HG03439 (cell line): ENCODE results near the gene ECT2L.

Experiments used
- ATAC-seq: cut with Tn5 transposase; IDR thresholded peaks from one replicate; pipeline ENCODE4 v1.9.1; 2021; ENCODE audit warnings: mild to moderate bottlenecking, moderate library complexity; ENCODE audit not compliant: unreplicated experiment

ECT2L gene, protein sequence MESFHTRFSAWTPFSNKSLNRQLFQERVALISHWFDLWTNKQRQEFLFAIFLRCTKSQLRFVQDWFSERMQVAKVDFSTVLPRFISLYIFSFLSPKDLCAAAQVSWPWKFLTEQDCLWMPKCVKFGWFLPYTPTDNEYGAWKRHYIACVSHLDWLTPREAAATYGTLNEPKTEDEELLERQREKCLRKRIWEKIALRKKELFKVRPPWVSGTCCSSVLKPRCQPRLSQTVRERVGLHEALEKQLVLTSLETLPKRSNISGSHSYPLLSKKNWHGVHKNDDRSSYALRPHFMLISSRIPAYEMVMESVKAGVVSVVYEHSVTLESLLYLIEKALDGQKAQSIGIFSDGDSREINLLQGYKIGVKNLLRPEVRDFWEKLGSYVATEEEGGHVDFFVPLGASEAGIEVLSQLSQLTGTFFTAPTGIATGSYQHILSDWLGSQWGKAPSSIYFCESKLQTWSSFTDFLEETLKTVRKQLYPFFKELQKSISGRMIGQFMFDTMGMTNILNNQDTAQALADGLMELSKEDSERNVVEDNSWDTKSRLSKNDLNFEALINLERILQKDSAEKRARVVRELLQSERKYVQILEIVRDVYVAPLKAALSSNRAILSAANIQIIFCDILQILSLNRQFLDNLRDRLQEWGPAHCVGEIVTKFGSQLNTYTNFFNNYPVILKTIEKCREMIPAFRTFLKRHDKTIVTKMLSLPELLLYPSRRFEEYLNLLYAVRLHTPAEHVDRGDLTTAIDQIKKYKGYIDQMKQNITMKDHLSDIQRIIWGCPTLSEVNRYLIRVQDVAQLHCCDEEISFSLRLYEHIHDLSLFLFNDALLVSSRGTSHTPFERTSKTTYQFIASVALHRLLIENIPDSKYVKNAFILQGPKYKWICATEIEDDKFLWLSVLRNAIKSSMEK

DNA sequence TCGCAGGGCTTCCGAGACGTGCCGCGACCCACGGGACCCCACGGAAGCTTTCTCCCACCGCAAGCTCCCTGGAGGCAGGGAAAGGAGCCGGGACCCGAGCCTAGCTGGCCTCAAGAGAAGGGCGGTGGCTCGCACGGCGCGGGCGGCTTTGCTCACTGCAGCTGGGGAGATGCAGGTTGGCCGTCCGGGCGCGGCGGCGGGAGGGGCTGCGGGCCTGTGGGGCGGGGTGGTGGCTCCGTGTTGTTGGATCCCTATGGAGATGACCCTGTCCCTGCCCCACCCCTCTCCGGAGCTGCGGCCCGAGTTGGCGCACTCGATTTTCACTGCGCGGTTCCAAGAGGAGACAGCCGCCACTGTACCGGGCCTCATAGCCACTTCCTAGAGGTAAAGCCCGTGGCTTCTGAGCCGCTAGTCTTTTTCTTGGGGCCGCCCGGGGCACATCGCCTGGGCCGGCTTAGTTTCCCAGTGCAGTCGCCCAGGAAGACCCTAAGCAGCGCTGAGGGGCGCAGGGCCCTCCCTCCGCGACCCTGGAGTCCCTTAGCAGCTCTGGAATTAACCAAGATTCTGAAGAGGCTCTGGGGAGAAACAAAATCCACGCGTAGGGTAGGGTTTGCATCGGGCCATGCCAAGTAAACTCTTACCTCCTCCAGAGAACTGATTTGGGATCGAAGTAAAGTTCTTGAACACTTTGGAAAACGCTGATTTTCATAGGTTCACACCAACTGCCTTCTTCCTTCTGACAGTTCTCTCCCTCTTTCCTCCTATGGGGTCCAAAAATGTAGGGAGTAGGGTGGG is at the start of gene ECT2L:
TSS of gene ECT2L (plus strand) at position 279 of the 795 bp plus-strand sequence. CDS start 17,188 bp downstream, outside the sequence.
- ATAC-seq: no peak

DNA sequence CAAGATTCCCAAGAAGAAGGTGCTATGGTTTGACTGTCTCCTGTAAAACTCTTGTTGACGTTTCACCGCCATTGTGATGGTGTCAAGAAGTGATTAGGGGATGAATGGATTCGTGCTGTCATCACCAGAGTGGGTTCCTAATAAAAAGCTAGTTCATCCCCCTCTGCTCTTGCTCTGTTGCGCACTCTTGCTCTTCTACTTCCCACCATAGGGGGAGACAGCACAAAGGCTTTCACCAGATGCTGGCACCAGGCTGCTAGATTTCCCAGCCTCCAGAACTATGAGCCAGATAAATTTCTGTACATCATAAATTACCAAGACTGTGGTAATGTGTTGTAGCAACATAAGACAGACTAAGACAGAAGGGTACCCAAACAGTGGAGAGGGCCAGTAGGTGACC is 43.9 kb upstream of the ECT2L start:
- ATAC-seq: no peak

DNA sequence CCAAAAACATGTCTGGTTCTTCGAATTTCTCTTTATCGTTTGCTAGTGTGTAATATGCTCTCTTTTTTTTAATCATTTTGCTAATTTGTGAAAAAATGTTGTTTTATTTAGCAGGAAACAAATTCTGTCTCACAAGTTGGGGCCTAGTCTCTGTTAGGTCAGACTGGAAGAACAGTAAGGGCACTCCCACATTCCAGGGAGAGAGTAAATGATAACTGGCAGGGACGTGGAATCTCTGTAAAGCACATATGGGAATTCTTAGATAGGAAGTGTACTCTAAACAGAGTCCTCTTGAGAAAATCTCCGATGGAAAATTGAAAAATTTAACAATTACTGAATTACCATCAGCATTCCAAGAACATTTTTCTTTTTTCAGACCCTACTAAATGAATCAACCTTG is 38.8 kb upstream of the ECT2L start:
- ATAC-seq: no peak

DNA sequence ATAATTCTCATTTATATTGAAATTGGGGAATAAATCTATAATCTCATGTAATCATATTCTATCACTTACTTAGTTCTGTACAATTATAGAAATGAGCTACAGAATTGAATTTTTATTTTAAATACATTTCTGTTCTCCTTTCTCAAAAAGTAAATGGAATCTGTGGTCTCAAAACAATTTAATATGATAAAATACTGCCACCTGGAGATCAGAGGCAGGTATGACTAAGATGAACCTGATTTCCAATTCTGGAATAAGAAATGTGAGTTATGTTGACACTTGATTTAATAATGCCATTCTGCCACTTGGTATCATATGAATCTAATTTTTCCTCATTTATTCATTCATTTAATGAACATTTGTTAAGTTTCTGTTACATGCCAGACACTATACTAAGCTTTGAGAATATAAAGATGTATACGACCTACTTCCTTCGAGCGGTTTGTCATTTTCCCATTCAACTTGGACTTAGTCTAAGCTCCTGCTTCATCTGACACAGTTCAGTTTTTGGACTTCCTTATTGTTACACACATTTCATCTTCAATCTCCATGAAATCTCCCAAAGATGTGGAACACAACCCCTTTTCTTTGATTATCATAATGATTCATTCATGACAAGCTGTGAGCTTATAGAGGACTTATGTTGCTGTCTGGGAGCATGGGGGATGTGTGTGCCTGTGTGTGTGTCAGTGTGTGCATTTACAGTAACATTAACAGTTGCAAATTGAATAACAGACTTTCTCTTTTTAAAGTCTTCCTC is 29.8 kb upstream of the ECT2L start:
- no peak for ATAC-seq

DNA sequence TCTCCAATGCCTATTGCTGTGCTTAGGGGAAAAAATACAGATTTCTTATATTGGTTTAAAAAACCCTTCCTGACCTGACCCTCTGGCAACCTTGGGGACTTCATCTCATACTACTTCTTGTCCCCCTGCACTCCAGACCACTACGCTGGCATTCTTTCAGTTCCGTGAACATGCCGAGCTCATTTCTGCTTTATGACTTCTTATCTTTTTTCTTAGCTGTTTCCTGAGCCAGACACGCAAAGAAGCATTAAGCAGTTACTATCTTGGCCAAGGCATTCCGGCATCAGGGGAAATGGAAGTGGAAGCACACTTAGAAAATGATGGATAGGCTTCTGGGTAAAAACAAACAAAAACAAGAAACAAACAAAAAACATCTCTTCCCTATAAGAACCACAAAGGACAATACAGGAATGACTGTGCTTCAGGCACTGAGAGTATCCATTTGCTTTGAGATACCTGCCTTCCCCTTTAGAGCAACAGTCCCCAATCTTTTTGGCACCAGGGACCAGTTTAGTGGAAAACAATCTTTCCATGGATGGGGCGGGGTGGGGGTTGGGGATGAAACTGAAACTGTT is 26.7 kb upstream of the ECT2L start:
- no peak for ATAC-seq

DNA sequence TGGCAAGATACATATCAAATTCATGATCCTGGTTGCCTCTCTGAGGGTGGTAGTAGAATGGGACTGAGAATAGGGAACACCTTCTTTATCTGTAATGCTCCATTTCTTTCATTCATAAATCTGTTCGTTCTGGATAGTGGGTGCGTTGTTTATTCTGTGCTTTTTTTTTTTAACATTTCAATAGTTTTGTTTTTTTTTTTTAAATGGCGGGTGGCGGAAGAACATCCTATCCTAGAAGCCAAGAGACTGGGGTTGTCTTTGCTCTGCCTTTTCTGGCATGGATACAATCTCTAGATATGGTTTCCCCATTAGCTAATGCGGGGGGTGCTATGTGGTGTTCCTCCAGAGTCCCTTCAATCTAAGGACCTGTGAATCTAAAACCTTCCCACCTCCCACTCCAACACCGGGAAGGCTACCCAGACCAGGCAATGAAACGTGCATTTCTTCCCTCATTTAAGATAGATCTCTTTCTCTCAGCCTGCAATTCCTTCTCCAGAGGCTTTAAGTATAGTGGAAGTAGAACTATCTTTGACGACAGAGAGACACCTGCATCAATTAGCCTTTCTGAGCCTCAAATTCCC is 23.2 kb upstream of the ECT2L start:
- ATAC-seq: no peak

DNA sequence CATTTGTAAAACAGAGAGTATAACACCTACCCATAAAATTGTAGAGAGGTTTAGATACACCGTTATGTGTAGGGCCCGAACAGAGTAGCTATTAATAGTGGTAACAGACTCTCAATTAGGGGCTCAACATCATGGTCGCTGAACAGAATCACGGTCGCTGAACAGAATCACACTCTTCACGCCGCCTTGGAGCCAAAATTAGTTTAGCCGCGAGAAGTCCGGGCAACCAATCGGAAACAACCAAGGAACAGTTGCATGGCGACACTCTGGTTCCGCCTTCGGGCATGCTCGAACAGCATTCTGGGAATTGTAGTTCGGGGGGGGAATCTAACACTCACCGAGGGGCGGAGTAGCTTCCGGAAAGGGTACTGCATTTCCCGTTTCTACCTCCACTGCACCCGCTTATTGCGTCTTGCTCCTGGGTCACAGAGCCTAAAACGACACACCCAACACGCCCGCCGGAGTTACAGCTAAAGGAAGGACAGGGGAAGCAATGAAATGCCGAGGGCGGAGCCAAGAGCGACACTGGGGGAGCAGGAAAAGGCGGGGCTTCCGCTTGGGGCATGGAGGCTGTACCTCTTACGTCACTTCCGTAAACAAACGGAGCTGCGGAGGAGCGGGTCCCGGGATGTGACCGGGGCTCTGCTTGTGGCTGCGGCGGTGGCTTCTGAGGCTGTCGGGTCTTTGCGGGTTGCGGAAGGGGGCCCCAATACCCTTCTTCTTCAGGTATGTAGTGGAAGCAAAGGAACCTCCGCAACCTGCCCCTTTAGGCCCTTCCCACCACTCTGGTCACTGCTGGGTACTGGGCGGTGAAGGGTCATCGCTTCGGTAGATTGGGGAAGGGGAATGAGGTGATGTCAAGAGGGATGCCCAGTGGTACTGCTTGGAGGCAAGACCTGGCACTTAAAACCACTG is 22.5 kb upstream of the ECT2L start, which contains the start of gene CCDC28A:
TSS of gene CCDC28A (plus strand) at position 593 of the 915 bp plus-strand sequence. CDS start 2,352 bp downstream, outside the sequence.
- peak; percentile 92 for ATAC-seq

DNA sequence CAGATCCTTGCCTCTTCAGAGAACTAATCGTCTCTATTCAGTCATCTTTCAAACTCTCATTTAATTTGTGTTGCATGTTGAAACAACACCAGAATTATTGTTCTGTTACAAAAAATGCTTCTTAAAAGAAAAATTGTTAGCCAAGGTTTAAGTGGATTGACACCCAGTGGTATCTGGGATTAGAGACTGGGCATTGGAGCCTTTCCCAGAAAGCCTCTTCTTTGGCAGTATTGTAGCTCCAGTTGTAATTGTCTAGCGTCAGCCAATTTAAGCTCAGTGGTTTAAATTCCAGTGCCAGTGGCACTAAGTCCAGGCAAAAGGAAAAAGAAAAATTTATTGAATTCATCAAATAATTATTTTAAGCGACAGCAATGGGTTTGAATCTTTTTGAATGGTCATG is 21.5 kb upstream of the ECT2L start:
- ATAC-seq: no peak

DNA sequence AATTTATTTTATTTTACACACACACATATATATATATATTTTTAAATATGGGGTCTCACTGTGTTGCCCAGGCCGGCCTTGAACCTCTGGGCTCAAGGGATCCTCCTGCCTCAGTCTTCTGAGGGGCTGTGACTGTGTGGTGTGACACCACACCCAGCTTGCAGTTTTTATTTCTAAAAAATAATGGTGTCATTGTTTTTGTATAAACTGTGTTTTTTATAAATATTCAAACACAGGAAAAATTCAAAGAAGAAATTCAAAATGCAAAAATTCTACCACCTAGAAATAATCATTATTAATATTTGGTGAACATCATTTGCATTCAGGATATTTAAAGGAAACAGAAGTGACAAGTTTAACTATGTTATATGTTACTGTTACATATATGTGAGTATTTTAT is 19.2 kb upstream of the ECT2L start:
- no peak for ATAC-seq

DNA sequence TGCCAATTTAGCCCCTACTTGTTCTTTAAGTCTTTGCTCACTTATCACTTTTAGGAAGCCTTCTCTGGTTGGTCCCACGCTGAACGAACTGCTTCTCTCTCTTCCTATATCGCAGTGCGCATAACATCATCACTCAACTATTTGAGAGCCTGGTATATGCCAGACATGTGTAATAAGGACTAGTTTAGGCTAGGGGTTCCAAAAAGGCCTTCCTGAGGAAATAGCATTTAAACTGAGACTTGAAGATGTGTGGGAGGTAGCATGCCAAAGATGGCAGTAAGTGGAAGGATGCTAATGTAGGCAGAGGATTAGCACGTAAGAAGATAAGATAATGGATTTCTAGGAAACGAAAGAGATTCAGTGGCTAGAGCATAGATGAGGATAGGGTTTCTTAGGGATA is 17.6 kb upstream of the ECT2L start:
- no peak for ATAC-seq

DNA sequence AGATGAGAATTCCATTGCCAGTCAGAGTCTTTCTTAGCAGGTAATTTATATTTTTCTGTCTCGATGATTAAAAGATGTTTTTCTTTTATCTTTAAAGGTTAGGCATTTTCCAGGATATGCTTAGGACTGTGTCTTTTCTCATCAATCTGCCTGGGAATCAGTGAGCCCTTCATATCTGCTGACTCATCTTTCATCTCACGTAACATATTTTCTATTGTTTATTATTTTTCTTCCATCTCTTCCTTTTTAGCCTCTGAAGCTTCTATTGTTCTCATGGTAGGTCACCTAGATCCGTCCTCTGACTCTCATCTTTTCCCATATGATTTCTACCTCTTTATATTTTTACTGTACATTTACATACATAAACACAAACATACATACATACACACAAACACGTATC is 13.6 kb upstream of the ECT2L start:
- ATAC-seq: no peak

DNA sequence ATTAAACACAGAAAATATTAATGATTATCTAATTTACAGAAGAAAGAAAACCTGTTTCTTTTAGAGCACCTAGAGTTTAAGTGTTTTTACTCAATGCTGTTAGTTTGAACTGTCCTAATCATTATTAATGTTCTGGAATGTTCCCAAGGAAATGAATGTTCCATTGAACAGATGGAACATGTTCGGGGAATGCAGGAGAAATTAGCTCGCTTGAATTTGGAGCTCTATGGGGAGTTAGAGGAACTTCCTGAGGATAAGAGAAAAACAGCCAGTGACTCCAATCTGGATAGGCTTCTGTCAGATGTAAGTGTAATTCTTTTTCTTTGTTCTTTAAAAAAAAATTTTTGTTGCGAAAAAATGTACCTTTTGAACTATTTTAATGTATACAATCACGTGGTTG is 10.8 kb upstream of the ECT2L start:
- ATAC-seq: no peak

DNA sequence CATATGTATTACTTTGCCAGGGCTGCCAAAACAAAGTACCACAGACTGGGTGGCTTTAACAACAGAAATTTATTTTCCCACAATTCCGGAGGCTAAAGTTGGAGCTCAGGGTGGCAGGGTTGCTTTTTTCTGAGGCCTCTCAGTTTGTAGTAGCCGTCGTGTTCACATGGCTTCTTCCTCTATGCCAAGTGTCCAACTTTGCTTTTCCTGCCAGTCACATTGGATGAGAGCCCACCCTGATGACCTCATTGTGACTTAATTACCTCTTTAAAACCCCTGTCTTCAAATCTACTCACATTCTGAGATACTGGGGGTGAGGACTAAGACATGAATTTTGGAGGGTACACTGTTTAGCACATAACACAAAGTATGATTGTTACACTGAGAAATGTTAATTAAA is 9.9 kb upstream of the ECT2L start:
- no peak for ATAC-seq

DNA sequence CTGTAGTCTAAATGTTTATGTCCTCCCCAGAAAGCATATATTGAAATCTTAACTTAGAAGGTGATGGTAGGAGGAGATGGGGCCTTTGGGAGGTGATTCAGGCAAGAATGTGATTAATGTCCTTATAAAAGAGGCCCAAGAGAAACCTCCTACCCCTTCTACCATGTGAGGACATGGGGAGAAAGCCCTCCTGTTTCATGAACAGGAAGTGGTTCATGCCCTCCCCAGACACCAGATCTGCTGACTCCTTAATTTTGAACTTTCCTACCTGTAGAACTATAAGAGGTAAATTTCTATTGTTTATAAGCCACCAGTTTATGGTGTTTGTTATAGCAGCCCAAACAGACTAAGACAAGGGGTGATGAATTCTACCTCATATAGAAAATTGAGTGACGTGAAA is 8.7 kb upstream of the ECT2L start:
- no peak for ATAC-seq

DNA sequence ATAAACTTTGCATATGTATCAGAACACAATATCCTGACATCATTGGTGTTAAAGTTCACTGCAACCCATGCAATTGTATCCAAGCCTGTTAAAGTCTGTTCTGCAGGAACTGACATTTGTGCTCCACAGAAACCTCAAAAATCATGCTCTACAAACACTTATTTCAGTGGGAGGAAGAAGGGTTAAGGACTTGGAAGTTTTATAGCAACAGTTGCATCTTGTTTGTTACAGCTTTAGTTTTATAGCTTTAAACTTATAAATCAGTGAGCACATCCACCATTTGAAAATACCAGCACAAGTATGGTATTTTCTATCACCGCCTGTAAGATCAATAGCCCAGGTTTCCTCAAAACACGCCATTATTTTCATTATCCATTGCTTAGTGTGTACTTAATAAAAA is 884 bp downstream of the ECT2L start:
- ATAC-seq: no peak

DNA sequence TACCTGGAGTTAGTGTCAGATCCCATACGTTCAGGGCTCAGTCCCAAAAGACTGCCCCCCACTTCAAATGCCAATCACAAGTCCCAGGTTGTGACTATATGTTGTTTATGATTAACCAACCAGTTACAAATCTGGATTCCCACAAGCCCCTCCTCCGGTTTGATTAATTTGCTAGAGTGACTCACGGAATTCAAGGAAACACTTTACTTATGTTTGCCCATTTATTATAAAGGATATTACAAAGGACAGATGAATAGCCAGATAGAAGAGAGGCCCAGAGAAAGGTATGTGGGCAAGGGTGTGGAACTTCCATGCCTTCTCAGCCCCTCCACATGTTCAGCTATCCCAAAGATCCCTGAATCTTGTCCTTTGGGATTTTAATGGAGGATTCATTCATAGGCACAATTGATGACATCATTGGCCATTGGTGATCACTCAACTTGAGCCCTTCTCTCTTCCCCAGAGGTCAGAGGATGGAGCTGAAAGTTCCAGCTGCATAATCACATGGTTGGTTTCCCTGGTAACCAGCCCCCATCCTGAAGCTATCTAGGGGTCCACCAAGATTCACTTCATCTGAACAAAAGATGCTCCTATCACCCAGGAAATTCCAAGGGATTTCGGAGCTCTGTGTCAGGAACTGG is 2.0 kb downstream of the ECT2L start:
- ATAC-seq: no peak

DNA sequence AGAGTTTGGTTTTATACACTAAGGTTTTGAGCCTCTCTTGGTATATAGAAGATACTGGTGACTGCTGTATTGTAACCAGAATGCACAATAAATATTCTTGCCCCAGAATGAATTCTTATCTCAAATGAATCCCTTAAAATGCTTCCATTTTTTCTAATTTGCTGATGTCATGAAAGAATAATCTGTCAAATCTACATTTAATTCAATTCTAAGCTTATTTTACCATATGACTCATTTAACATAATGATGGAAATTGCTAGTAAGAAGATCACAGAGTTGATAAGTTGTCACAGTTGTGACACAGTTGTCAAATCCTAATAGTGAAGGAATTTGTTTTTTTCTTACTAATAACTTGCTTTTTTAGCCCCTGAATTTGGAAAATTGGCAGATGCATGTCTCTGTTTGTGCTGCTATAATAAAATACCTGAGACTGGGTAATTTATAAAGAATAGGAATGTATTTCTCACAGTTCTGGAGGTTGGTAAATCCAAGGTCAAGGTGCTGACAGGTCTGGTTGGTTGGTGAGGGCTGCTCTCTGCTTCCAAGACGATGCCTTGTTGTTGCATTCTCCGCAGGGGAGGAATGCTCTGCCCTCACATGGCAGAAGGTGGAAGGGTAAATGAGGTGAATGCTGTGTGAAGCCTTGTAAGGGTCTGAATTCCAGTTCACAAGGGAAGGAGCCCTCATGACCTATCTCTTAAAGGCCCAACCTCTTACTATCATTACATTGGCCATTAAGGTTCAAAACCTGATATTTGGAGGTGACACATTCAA is 4.7 kb downstream of the ECT2L start:
- no peak for ATAC-seq
